Neural cell (in vitro differentiated cells): ENCODE results near the gene GSTA1. TPM values are rescaled to one million over a fixed set of nuclear protein-coding genes. Genes with fewer than 3 reads are reported as not detected.
"Not testable (repeated sequence)": the region's sequence is repeated elsewhere in the genome, so short reads cannot be mapped to it uniquely, and the experiment has no call there.

Experiments used
- H2AFZ ChIP-seq: fragments of 200-600, 300-800 bp; sonication (generic), shearing (Covaris generic); 2 replicates; pipeline ENCODE4 v1.6.0; 2014; ENCODE audit warnings: low read depth, mild to moderate bottlenecking, antibody characterized with exemption, low read length, moderate library complexity
- H3F3A ChIP-seq: fragments of 200-600 bp; shearing (Covaris generic); 2 replicates; pipeline ENCODE4 v1.6.1; 2016; ENCODE audit warnings: mild to moderate bottlenecking, moderate library complexity, mixed read lengths, antibody characterized with exemption, low read length; ENCODE audit not compliant: insufficient read depth, poor library complexity, severe bottlenecking
- H3K27ac ChIP-seq: fragments of 200-600, 300-800 bp; sonication (generic), shearing (Covaris generic); 2 replicates; pipeline ENCODE4 v1.5.1; 2014; ENCODE audit warnings: mild to moderate bottlenecking, low read length, moderate library complexity
- H3K27me3 ChIP-seq: fragments of 300-800, 200-600 bp; sonication (generic), shearing (Covaris generic); 2 replicates; pipeline ENCODE4 v1.6.0; 2014; ENCODE audit warnings: mild to moderate bottlenecking, low read depth, low read length, moderate library complexity; ENCODE audit not compliant: insufficient read depth
- H3K36me3 ChIP-seq: fragments of 300-800, 200-600 bp; sonication (generic), shearing (Covaris generic); 2 replicates; pipeline ENCODE4 v1.5.1; 2014; ENCODE audit warnings: mild to moderate bottlenecking, antibody characterized with exemption, low read length, moderate library complexity; ENCODE audit not compliant: insufficient read depth
- H3K4me2 ChIP-seq: fragments of 300-800, 200-600 bp; sonication (generic), shearing (Covaris generic); 2 replicates; pipeline ENCODE4 v1.6.0; 2014; ENCODE audit warnings: mild to moderate bottlenecking, low read length
- H3K4me3 ChIP-seq: fragments of 300-800, 200-600 bp; sonication (generic), shearing (Covaris generic); 2 replicates; pipeline ENCODE4 v1.5.1; 2014; ENCODE audit warnings: mild to moderate bottlenecking, low read length, moderate library complexity
- H3K79me2 ChIP-seq: fragments of 200-600 bp; shearing (Covaris generic); replicated peaks from 2 replicates; pipeline ENCODE4 v1.6.0; 2014; ENCODE audit warnings: mild to moderate bottlenecking, low read length, moderate library complexity; ENCODE audit not compliant: insufficient read depth
- H3K9ac ChIP-seq: fragments of 300-800, 200-600 bp; sonication (generic), shearing (Covaris generic); 2 replicates; pipeline ENCODE4 v1.6.1; 2016; ENCODE audit warnings: mild to moderate bottlenecking, low read length, mixed read lengths
- H3K9me2 ChIP-seq: fragments of 200-600 bp; shearing (Covaris generic); 2 replicates; pipeline ENCODE4 v1.6.1; 2016; ENCODE audit warnings: mild to moderate bottlenecking, low read length, mixed read lengths; ENCODE audit not compliant: insufficient read depth
- H3K9me3 ChIP-seq: fragments of 200-600, 300-800 bp; sonication (generic), shearing (Covaris generic); 2 replicates; pipeline ENCODE4 v1.6.1; 2016; ENCODE audit warnings: mild to moderate bottlenecking, mixed run types, low read length, moderate library complexity, mixed read lengths
- H4K20me1 ChIP-seq: fragments of 200-600 bp; shearing (Covaris generic); 2 replicates; pipeline ENCODE4 v1.6.1; 2016; ENCODE audit warnings: mild to moderate bottlenecking, mixed run types; ENCODE audit not compliant: insufficient read depth
- EP300 ChIP-seq: fragments of 450-650 bp; conservative IDR thresholded peaks from 2 replicates; pipeline ENCODE4 v1.6.1; 2014; ENCODE audit warnings: antibody characterized with exemption, mild to moderate bottlenecking, moderate library complexity; ENCODE audit not compliant: poor library complexity, severe bottlenecking
- EZH2 ChIP-seq: fragments of 200-600, 300-800 bp; shearing (Covaris generic), sonication (generic); IDR thresholded peaks from 2 replicates; pipeline ENCODE4 v1.6.1; 2014; ENCODE audit warnings: antibody characterized with exemption, low read length, borderline replicate concordance, mild to moderate bottlenecking; ENCODE audit not compliant: insufficient read depth, poor library complexity, severe bottlenecking
- MXI1 ChIP-seq: fragments of 450-650 bp; conservative IDR thresholded peaks from 2 replicates; pipeline ENCODE4 v1.6.1; 2014; ENCODE audit warnings: antibody characterized with exemption, mild to moderate bottlenecking; ENCODE audit not compliant: poor library complexity, severe bottlenecking
- POLR2AphosphoS5 ChIP-seq: IDR thresholded peaks from 2 replicates; pipeline ENCODE4 v1.6.1; 2012
- RAD21 ChIP-seq: fragments of 450-650 bp; conservative IDR thresholded peaks from 2 replicates; pipeline ENCODE4 v1.6.1; 2014; ENCODE audit warnings: antibody characterized with exemption, mild to moderate bottlenecking, moderate library complexity
- TAF1 ChIP-seq: IDR thresholded peaks from 2 replicates; pipeline ENCODE4 v1.6.1; 2012; ENCODE audit warnings: low read depth
- polyA plus RNA-seq: library from polyadenylated mRNA; depleted of rRNA; stranded (reverse); fragments of >200 nt; gene quantifications from 2 replicates; pipeline ENCODE4 v1.2.3, GENCODE V29; 2014
- TF ChIP-seq, protein P1 (sequence below): IDR thresholded peaks from 2 replicates; pipeline ENCODE4 v1.6.1; 2012; ENCODE audit warnings: borderline replicate concordance
- TF ChIP-seq, protein P2 (sequence below): fragments of 450-650 bp; IDR thresholded peaks from 2 replicates; pipeline ENCODE4 v1.5.1; 2014; ENCODE audit warnings: antibody characterized with exemption, mild to moderate bottlenecking, moderate library complexity; ENCODE audit not compliant: poor library complexity, severe bottlenecking

The GSTA1 gene
- polyA plus RNA-seq, 1 donor from 2014 or later: not detected

DNA sequence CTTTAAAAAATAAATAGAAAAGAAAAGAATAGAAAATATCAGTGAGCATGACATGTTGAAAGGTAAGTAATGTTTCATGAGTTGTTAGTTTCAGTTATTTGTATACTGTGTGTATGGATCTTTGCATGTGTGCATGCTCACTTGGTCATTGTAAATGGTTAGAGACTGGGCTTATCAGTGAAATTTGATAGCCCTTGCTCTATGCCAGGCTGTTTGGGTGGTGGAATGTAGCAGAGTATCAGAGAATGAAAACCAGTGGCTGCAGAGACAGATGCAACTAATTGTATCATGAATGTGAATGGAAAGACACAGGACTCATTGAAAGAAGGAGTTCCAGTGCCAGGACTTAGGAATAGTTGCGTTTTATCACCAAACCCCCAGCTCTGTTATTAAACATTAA, 44.5 kb downstream of the GSTA1 start:
- no peak overlapping the region for H3K9ac ChIP-seq
- no peaks in the 10 kb centered on the region for H3K79me2 ChIP-seq
- H2AFZ ChIP-seq: no peak overlapping the region
- H3K4me2 ChIP-seq: no peak overlapping the region
- no peaks in the 10 kb centered on the region for H3F3A ChIP-seq
- H3K36me3 ChIP-seq: no peaks in the 10 kb centered on the region
- no peak overlapping the region for H3K4me3 ChIP-seq
- H3K9me2 ChIP-seq: no peaks in the 10 kb centered on the region
- H4K20me1 ChIP-seq: no peaks in the 10 kb centered on the region
- no peak overlapping the region for H3K27ac ChIP-seq
- no peaks in the 10 kb centered on the region for H3K9me3 ChIP-seq
- TF ChIP-seq RAD21 (no peak), EP300 (no peak), EZH2 (no peak), POLR2AphosphoS5 (no peak)
- TF ChIP-seq, protein P1, sequence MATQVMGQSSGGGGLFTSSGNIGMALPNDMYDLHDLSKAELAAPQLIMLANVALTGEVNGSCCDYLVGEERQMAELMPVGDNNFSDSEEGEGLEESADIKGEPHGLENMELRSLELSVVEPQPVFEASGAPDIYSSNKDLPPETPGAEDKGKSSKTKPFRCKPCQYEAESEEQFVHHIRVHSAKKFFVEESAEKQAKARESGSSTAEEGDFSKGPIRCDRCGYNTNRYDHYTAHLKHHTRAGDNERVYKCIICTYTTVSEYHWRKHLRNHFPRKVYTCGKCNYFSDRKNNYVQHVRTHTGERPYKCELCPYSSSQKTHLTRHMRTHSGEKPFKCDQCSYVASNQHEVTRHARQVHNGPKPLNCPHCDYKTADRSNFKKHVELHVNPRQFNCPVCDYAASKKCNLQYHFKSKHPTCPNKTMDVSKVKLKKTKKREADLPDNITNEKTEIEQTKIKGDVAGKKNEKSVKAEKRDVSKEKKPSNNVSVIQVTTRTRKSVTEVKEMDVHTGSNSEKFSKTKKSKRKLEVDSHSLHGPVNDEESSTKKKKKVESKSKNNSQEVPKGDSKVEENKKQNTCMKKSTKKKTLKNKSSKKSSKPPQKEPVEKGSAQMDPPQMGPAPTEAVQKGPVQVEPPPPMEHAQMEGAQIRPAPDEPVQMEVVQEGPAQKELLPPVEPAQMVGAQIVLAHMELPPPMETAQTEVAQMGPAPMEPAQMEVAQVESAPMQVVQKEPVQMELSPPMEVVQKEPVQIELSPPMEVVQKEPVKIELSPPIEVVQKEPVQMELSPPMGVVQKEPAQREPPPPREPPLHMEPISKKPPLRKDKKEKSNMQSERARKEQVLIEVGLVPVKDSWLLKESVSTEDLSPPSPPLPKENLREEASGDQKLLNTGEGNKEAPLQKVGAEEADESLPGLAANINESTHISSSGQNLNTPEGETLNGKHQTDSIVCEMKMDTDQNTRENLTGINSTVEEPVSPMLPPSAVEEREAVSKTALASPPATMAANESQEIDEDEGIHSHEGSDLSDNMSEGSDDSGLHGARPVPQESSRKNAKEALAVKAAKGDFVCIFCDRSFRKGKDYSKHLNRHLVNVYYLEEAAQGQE: no peak
- no peaks in the 10 kb centered on the region for H3K27me3 ChIP-seq

DNA sequence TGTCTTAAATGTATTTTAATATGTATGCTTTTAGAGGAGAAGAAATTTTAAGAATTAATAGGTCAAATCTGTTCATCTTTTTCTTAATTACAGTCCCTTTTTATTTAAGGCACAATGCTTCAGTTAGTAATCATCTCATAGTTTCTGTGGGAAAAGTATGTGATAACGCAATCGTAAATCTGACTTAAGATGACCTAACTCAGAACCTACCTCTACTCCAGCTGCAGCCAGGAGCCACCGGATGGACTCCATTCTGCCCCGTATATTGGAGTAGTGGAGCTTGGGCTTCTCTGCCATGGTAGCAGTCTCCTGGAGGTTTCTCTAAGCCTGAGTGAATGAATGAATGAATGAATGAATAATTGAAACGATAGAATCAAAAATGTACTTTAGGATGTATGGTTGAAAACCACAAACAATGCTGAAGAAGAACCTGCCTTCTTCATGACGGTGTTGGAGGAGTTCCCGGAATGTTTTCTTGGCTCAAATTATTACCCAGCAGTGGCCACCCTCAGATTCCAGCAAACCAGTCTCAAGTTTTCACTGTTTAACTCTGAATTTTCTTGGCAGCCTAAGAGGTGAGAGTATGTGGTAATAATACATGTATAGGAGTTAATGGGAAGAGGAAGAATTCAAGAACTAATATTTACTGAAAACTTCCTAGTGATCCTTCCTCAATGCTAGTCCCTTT, 45.8 kb downstream of the GSTA1 start:
- not testable (repeated sequence) for H3K27me3 ChIP-seq, H3F3A ChIP-seq, H3K4me2 ChIP-seq, H2AFZ ChIP-seq, H3K36me3 ChIP-seq, H3K79me2 ChIP-seq, H3K27ac ChIP-seq, H3K9me3 ChIP-seq, H3K9me2 ChIP-seq, H3K4me3 ChIP-seq, H4K20me1 ChIP-seq, H3K9ac ChIP-seq

DNA sequence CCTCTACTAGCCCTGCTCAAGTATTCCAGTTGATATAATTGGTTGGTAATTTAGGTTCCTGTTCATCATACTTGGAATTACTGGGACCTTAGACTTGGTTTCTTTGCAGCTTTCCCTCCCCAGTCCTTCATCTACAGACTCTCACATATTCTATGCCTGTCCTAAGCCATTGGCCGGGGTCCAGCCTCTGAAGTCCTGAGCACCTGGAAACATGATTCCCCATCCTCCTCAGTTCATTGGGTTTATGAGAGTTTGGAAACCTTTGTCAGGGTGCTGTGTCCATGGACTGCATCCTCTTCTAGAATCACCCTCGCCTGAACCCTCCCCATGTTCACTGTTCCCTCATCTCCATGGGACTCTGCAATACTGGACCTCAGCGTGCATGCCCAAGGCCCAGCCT, 49.2 kb downstream of the GSTA1 start:
- TF ChIP-seq RAD21: no peak
- TF ChIP-seq, protein P2, sequence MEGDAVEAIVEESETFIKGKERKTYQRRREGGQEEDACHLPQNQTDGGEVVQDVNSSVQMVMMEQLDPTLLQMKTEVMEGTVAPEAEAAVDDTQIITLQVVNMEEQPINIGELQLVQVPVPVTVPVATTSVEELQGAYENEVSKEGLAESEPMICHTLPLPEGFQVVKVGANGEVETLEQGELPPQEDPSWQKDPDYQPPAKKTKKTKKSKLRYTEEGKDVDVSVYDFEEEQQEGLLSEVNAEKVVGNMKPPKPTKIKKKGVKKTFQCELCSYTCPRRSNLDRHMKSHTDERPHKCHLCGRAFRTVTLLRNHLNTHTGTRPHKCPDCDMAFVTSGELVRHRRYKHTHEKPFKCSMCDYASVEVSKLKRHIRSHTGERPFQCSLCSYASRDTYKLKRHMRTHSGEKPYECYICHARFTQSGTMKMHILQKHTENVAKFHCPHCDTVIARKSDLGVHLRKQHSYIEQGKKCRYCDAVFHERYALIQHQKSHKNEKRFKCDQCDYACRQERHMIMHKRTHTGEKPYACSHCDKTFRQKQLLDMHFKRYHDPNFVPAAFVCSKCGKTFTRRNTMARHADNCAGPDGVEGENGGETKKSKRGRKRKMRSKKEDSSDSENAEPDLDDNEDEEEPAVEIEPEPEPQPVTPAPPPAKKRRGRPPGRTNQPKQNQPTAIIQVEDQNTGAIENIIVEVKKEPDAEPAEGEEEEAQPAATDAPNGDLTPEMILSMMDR: no peak
- no peak for TF ChIP-seq MXI1
- TF ChIP-seq, protein P1: no peak
- no peak for TF ChIP-seq TAF1
- no peak for TF ChIP-seq EP300
- no peaks in the 10 kb centered on the region for H3K9me2 ChIP-seq
- H3K4me3 ChIP-seq: no peak overlapping the region
- no peaks in the 10 kb centered on the region for H3K36me3 ChIP-seq
- H2AFZ ChIP-seq: no peak overlapping the region
- no peaks in the 10 kb centered on the region for H3F3A ChIP-seq
- H4K20me1 ChIP-seq: no peaks in the 10 kb centered on the region
- no peak overlapping the region for H3K9ac ChIP-seq
- no peaks in the 10 kb centered on the region for H3K9me3 ChIP-seq
- H3K4me2 ChIP-seq: no peak overlapping the region
- H3K79me2 ChIP-seq: no peaks in the 10 kb centered on the region
- H3K27ac ChIP-seq: no peak overlapping the region
- H3K27me3 ChIP-seq: no peaks in the 10 kb centered on the region

- H3F3A ChIP-seq, H3K9ac ChIP-seq, H3K4me2 ChIP-seq, H3K79me2 ChIP-seq, H2AFZ ChIP-seq, H3K9me3 ChIP-seq, H4K20me1 ChIP-seq, H3K27me3 ChIP-seq, H3K9me2 ChIP-seq, H3K36me3 ChIP-seq, H3K27ac ChIP-seq, H3K4me3 ChIP-seq: not testable (repeated sequence)
Observed at GRCh38 chr6:52753137-52753536, 50.5 kb downstream of the GSTA1 start.
